BLaER1 (cell line): ENCODE results near the gene RAB23.

Experiments used
- H3K27ac ChIP-seq: shearing (Covaris generic); formaldehyde crosslinking; 2 replicates; pipeline ENCODE4 v1.8.1; 2022
- H3K27me3 ChIP-seq: shearing (Covaris generic); formaldehyde crosslinking; 2 replicates; pipeline ENCODE4 v1.8.1; 2022
- H3K36me3 ChIP-seq: shearing (Covaris generic); formaldehyde crosslinking; 2 replicates; pipeline ENCODE4 v1.8.1; 2022
- H3K4me1 ChIP-seq: shearing (Covaris generic); formaldehyde crosslinking; 2 replicates; pipeline ENCODE4 v1.8.1; 2022
- H3K4me2 ChIP-seq: shearing (Covaris generic); formaldehyde crosslinking; 2 replicates; pipeline ENCODE4 v1.8.1; 2022
- H3K4me3 ChIP-seq: shearing (Covaris generic); formaldehyde crosslinking; 2 replicates; pipeline ENCODE4 v1.8.1; 2022
- H3K9ac ChIP-seq: shearing (Covaris generic); formaldehyde crosslinking; 2 replicates; pipeline ENCODE4 v1.8.1; 2022
- H3K9me3 ChIP-seq: shearing (Covaris generic); formaldehyde crosslinking; 2 replicates; pipeline ENCODE4 v1.8.1; 2022
- H4K20me1 ChIP-seq: shearing (Covaris generic); formaldehyde crosslinking; 2 replicates; pipeline ENCODE4 v1.8.1; 2022
- Cebpa-rat ChIP-seq: shearing (Covaris generic); IDR thresholded peaks from 2 replicates; pipeline ENCODE4 v1.8.1; 2022

RAB23 gene

GRCh38 chr6:57195457-57195856 lies 26.6 kb downstream of the RAB23 start:
- no peak overlapping the region for H3K27ac ChIP-seq
- no peaks in the 10 kb centered on the region for H3K27me3 ChIP-seq
- no peaks in the 10 kb centered on the region for H4K20me1 ChIP-seq
- H3K9ac ChIP-seq: no peak overlapping the region
- no peak overlapping the region for H3K4me3 ChIP-seq
- H3K4me2 ChIP-seq: no peak overlapping the region
- H3K9me3 ChIP-seq: no peaks in the 10 kb centered on the region
- peaks cover 23% of the 10 kb centered on the region for H3K36me3 ChIP-seq
- no peak for TF ChIP-seq Cebpa-rat
- no peaks in the 10 kb centered on the region for H3K4me1 ChIP-seq

DNA sequence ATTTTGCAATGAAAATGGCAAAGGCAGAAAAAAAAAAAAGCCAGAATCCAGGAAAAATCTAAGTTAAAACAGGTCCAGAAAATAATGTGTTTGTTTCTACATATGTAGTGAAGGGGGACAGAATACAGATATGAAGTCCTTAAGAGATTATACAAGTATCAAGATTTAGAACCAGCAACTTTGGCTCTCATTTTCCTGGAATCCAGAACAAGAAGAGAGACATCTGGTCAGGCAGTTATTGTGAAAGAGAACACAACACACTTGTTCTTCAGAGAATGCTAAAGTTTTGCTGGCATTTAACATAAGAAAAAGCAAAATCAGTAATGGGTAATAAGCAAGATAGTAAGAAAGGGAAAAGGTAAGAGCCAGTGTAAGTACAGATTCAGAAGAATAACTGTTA lies 28.9 kb downstream of the RAB23 start:
- Histone ChIP-seq H4K20me1 (no peaks in the 10 kb centered on the region), H3K9ac (no peak overlapping the region), H3K9me3 (no peaks in the 10 kb centered on the region)

GRCh38 chr6:57190140-57190539 lies 32.0 kb downstream of the RAB23 start:
- H3K36me3 ChIP-seq: peaks cover 43% of the 10 kb centered on the region
- no peaks in the 10 kb centered on the region for H3K27me3 ChIP-seq
- no peaks in the 10 kb centered on the region for H3K4me1 ChIP-seq
- no peak overlapping the region for H3K4me2 ChIP-seq
- TF ChIP-seq Cebpa-rat: no peak
- H3K9ac ChIP-seq: no peak overlapping the region
- no peak overlapping the region for H3K4me3 ChIP-seq
- no peaks in the 10 kb centered on the region for H4K20me1 ChIP-seq
- H3K9me3 ChIP-seq: no peaks in the 10 kb centered on the region
- no peak overlapping the region for H3K27ac ChIP-seq

More for the DNA sequence above, 28.9 kb downstream of the RAB23 start:
- H3K4me2 ChIP-seq: no peak overlapping the region
- no peak overlapping the region for H3K4me3 ChIP-seq
- no peak overlapping the region for H3K27ac ChIP-seq
- TF ChIP-seq Cebpa-rat: no peak
- no peaks in the 10 kb centered on the region for H3K27me3 ChIP-seq
- H3K36me3 ChIP-seq: peaks cover 30% of the 10 kb centered on the region
- H3K4me1 ChIP-seq: no peaks in the 10 kb centered on the region

- Histone ChIP-seq H3K9ac (no peak overlapping the region), H3K36me3 (peaks cover 52% of the 10 kb centered on the region), H3K4me3 (no peak overlapping the region), H3K4me2 (no peak overlapping the region), H4K20me1 (peaks cover 30% of the 10 kb centered on the region), H3K9me3 (no peaks in the 10 kb centered on the region), H3K27ac (no peak overlapping the region), H3K4me1 (no peaks in the 10 kb centered on the region), H3K27me3 (no peaks in the 10 kb centered on the region)
- no peak for TF ChIP-seq Cebpa-rat
Measured at GRCh38 chr6:57183336-57183735, 38.8 kb downstream of the RAB23 start.

DNA sequence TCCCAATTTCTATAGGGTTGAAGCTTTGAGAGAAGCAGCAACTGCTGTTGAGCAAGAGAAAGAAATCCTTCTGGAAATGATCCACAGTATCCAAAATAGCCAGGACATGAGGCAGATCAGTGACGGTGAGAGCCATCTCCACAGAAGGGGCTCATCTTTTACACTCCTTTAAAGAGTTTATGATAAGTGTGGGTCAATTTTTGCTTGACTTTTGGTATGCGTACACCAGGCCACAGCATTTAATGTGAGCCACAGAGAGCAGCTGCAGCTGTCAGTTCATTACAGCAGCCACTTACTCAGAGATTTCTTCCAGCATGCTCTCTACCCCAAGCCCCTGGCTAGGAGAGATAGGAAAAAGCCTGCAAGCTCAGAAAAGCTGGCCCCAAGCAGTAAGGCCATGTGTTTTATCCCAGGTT lies 40.1 kb downstream of the RAB23 start:
- Histone ChIP-seq H3K36me3 (peaks cover 62% of the 10 kb centered on the region), H3K9ac (no peak overlapping the region), H3K4me2 (no peak overlapping the region), H3K27me3 (no peaks in the 10 kb centered on the region), H3K4me3 (no peak overlapping the region), H3K4me1 (no peaks in the 10 kb centered on the region), H4K20me1 (peaks cover 41% of the 10 kb centered on the region), H3K27ac (no peak overlapping the region), H3K9me3 (no peaks in the 10 kb centered on the region)
- TF ChIP-seq Cebpa-rat: no peak

- Histone ChIP-seq H3K9ac (no peak overlapping the region), H3K4me3 (no peak overlapping the region), H3K4me2 (no peak overlapping the region), H3K36me3 (peaks cover 53% of the 10 kb centered on the region), H4K20me1 (peaks cover 55% of the 10 kb centered on the region), H3K27me3 (no peaks in the 10 kb centered on the region), H3K27ac (no peak overlapping the region), H3K4me1 (peaks cover 2% of the 10 kb centered on the region; the same call in 1 of the 2 replicates), H3K9me3 (no peaks in the 10 kb centered on the region)
- TF ChIP-seq Cebpa-rat: no peak
Measured at GRCh38 chr6:57180596-57180995, 41.5 kb downstream of the RAB23 start.

DNA sequence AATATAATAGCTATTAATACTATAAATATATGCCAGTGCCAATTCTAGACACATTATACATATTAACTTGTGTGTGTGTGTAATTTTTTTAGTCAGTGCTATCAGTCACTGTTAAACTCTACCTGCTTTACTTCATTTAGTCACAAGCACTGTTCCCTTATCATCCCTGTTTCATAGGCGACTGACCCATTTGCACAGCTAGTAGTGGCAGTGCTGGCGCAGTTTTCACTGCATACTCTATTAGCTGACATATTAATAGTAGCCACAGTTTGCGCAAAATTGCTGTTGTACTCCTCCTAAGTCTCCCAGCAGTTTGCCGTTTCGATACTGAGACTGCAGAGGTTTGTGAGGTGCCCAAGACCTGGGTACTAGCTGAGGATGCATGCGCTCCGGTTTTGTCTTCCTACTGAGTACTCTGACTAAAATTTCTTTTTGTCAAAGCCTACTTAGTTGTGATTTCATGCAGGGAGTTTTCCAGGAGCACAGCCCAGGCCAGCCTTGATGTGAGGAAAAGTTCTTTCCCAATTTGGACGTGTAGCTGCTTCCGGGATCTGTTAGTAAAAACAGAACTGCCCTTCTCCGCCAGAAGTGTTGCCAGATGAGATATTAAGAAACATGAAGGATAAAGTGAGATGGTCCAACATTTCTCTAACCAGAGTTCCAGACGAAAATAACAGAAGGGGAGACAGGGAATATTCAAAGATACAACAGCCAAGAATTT lies 44.4 kb downstream of the RAB23 start:
- peaks cover 63% of the 10 kb centered on the region for H4K20me1 ChIP-seq
- no peak for TF ChIP-seq Cebpa-rat
- no peaks in the 10 kb centered on the region for H3K9me3 ChIP-seq
- H3K27ac ChIP-seq: no peak overlapping the region
- no peaks in the 10 kb centered on the region for H3K27me3 ChIP-seq
- peaks cover 29% of the 10 kb centered on the region for H3K36me3 ChIP-seq
- peaks cover 22% of the 10 kb centered on the region for H3K4me1 ChIP-seq
- H3K9ac ChIP-seq: no peak overlapping the region
- no peak overlapping the region for H3K4me2 ChIP-seq
- H3K4me3 ChIP-seq: no peak overlapping the region

DNA sequence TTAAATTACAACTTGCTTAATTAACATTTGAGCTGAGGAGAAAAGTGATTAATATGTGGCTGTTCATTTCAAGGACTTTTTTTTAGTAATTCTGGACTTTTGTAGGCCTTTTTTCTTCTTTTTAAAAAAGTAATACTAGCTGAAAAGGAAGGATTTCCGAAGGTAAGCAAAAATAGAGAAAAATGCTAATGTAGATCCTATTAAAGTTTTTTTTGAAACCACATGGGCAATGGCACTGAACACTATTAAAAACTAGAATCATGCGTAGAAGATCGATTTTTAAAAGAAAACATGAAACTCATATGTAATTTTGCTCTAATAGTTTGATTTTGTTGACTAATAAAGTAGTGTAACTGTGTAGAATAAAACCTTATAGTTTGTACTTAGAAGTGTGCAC lies 47.6 kb downstream of the RAB23 start:
- peak overlapping the region; percentile 92; the same call in 1 of the 2 replicates for H3K9ac ChIP-seq

GRCh38 chr6:57173886-57174510 lies 48.1 kb downstream of the RAB23 start:
- Histone ChIP-seq H3K27me3 (no peaks in the 10 kb centered on the region), H3K4me1 (peaks cover 27% of the 10 kb centered on the region), H3K27ac (peak overlapping the region; percentile 90; the same call in 1 of the 2 replicates), H4K20me1 (peaks cover 39% of the 10 kb centered on the region), H3K9ac (peak overlapping the region; percentile 92), H3K4me3 (peak overlapping the region; percentile 85), H3K4me2 (peak overlapping the region; percentile 79), H3K9me3 (no peaks in the 10 kb centered on the region), H3K36me3 (peaks cover 10% of the 10 kb centered on the region)
- TF ChIP-seq Cebpa-rat: no peak

More for the DNA sequence above, 47.6 kb downstream of the RAB23 start:
- Histone ChIP-seq H3K4me1 (peaks cover 27% of the 10 kb centered on the region), H3K36me3 (peaks cover 10% of the 10 kb centered on the region), H3K9me3 (no peaks in the 10 kb centered on the region), H3K27ac (no peak overlapping the region; the same call in 1 of the 2 replicates), H4K20me1 (peaks cover 44% of the 10 kb centered on the region), H3K27me3 (no peaks in the 10 kb centered on the region), H3K4me3 (peak overlapping the region; percentile 85; the same call in 1 of the 2 replicates), H3K4me2 (peak overlapping the region; percentile 79)
- no peak for TF ChIP-seq Cebpa-rat

DNA sequence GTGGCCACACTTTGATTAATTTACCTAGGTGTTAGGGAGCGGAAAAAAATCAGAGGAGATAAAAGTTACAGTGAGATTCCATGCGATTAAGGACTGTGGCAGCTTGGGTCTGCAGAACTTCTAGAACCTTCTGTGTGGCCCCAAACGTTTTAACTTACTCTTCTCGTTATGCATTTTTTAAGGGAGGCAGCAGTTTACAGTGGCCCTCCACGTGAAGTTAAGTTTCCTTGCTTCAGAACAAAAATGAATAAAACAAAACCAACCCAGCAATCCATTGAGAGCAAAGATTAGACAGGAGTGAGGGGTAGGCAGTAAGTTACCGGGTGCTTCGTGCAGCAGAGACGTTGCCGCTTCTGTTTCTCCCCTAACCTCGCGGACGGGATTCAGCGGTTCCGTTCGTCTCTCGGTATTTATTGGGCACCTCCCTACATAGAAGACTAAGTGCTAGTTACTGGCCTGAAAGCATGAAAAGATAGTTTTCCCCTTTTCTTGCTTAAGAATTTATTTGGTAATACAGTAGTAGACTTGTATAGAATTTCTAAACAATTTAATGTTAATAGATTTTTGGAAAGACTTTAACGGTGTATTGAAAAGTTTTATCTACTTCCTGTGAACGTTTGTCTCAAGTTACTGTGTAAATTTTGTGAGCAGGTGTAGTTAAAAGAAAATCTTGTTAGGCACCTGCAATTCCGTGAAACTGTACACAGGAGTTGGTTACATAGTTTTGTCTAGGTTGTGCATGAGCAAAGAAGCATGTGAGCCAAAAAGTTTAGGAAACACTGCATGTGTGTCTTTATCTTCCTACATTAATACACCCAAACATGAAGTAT lies 48.8 kb downstream of the RAB23 start:
- Histone ChIP-seq H4K20me1 (peaks cover 32% of the 10 kb centered on the region), H3K4me1 (peaks cover 27% of the 10 kb centered on the region), H3K4me2 (peak overlapping the region; percentile 79), H3K9ac (peak overlapping the region; percentile 92), H3K4me3 (peak overlapping the region; percentile 85), H3K27ac (peak overlapping the region; percentile 90), H3K9me3 (no peaks in the 10 kb centered on the region), H3K36me3 (peaks cover 9% of the 10 kb centered on the region), H3K27me3 (no peaks in the 10 kb centered on the region)
- no peak for TF ChIP-seq Cebpa-rat
